Stomach (tissue), 4 donors: ENCODE results near the gene SH2D3C.
A peak's percentile ranks its signal among the peaks of the same experiment; 100 is the strongest.

Source experiments
- CTCF ChIP-seq, 7 experiments: fragments of 450-650 bp in 4 of 7; fragments of 200-600 bp in 3 of 7; sonication (generic) in 3 of 7; IDR thresholded peaks; one replicate each; pipeline ENCODE4 v1.5.1; 2016 to 2019; ENCODE audit warnings: antibody characterized with exemption in 7 of 7, control low read depth in 2 of 7, mild to moderate bottlenecking in 1 of 7
- EP300 ChIP-seq: sonication (generic); formaldehyde crosslinking; IDR thresholded peaks from one replicate; pipeline ENCODE4 v1.6.1; 2017; ENCODE audit warnings: antibody characterized with exemption
- POLR2A ChIP-seq, 4 donors: fragments of 450-650 bp; IDR thresholded peaks; one replicate each; pipeline ENCODE4 v1.6.1; 2016; ENCODE audit warnings: antibody characterized with exemption in 4 of 4, control low read depth in 2 of 4, mild to moderate bottlenecking in 1 of 4, moderate library complexity in 1 of 4
- POLR2AphosphoS5 ChIP-seq, 3 donors: sonication (generic); formaldehyde crosslinking; IDR thresholded peaks; one replicate each; pipeline ENCODE4 v1.6.1; 2016; ENCODE audit warnings: antibody characterized with exemption in 3 of 3

GRCh38 chr9:127715470-127716337, 62.8 kb downstream of the SH2D3C start, which contains the start of the genes PTRH1 and TTC16:
- TF ChIP-seq CTCF (IDR thresholded peaks at IDR 0.05) (no peak), POLR2A (IDR thresholded peaks at IDR 0.05) (peak in 1 of 4 donors; percentile 24), POLR2AphosphoS5 (IDR thresholded peaks at IDR 0.05) (peak; percentile 51 to 85 (median 63)), EP300 (no peak)
